SH-SY5Y (cell line): ENCODE measurements around the gene LONP2.

Experiments
- GATA2 ChIP-seq: IDR thresholded peaks from 2 replicates; pipeline ENCODE4 v1.6.1; 2011; ENCODE audit warnings: mild to moderate bottlenecking, low read depth, low read length
- GATA3 ChIP-seq: IDR thresholded peaks from 2 replicates; pipeline ENCODE4 v1.6.1; 2011; ENCODE audit warnings: low read depth, mild to moderate bottlenecking, low read length, moderate library complexity

Gene LONP2

DNA sequence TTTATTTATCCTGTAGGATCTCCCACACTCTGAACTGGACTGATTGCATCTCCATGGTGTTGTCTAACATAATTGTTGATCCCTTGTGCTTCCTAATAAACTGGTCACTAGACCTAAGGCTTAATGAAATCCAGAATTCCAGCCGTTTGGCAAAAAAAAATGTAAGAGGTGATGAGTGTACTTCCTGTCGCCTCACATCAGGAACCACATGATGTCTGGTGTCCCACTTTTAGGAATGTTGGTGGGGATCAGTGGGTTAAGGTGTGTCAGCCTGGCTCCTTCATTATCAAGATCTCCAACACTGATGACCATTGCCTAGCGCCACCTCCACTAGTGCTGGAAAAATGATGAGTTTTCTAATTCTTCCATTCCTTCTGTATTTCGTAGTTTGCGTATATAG lies 18.6 kb upstream of the LONP2 start:
- TF ChIP-seq GATA2 (no peak), GATA3 (no peak)

DNA sequence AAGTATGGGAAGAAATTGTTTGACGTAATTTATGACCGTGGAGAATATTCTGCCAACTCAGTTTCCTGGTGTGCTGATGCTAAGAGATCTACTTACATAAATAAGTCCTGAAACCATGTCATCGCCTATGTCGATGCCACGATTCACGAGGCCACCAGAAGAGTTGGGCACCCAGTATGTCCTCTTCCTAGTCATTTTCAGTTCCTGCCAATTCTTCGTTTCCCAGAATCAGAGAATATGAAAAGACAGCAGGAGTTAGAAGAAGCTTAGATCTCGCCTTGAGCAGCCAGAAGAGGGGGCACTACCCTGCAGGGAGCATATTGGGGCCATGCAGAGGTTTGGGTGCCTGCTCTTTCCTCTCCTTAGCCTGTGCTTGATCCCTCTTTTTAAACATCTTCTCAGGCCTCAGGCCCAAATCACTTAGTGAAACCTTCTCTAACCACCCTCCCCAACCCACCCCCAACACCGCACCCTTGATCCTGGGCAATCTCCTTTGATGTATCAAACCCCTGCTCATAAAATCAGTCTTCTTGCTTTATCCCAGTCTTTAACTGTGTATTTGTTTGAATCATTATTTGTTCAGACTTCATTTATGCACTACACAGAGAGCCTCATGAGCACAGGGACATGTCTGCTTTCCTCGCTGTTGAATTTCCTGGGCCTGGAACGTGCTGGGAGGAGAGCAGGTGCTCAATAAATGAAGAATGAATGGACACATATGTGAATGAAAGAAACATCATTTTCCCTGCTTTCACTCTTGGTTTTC lies 12.2 kb upstream of the LONP2 start:
- TF ChIP-seq GATA2 (no peak), GATA3 (no peak)

DNA sequence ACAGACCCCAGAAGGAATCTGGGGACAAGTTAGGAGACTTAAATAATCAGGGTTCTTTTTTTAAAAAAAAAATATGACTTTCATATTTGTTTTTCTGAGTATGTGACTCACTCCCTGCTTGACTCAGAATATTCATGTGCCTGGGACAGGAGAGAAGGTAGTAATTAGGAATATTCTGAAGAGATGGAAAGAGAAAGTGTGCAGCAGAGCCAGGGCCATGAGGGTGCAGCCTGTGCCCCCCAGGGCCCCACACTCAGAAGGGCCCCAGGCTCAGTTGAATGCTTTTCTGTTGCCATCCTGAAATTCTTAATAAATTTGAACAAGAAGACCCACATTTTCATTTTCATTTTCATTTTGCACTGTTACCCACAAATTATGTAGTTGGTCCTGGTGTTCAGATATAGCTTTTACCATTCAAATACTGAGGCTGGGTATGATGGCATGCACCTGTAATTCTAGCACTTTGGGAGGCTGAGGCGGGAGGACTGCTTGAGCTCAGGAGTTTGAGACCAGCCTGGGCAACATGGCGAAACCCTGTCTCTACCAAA lies 11.5 kb upstream of the LONP2 start:
- no peak for TF ChIP-seq GATA2
- TF ChIP-seq GATA3: no peak

DNA sequence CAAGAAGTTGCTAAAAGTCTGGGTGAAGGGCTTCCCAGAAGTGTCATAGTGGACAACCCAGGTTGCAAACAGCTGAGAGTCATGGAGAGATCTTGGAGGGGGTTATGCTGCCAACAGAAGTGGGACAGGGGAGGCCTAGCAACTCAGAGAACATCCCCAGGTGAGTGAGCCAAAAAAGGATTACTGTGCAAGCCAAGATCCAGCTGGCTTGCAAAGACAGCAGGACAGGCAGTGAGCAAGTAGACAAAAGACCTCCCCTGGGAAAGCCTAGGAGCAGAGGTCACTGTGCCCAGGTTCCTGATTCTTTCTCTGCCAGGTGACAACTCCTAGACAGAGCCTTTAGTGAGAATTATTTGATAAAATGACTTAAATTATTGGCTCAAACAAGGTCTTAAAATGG lies 9.5 kb upstream of the LONP2 start:
- no peak for TF ChIP-seq GATA2
- no peak for TF ChIP-seq GATA3

DNA sequence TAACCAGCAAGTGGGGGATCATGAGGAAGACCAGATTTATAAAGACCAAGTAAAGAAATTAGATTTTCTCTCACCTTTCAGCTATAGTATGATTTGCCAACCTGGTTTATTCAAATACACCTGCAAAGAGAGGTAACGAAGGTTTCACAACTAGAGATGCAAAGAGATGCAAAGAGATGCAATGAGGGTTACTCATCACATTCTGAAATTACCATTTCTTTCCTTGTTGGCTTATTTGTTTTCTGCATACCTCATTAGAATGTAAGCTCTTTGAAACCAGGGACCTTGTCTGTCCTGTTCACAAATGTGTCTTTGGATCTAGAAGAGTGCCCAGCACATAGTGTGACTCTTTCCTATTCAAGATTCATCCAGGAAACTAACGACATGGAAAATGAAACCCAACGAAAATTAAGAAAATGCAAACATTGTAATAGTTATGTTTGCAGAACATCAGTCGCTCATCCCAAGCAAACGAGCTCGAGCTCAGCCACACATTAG lies 9.0 kb upstream of the LONP2 start:
- TF ChIP-seq GATA2 (no peak), GATA3 (no peak)

DNA sequence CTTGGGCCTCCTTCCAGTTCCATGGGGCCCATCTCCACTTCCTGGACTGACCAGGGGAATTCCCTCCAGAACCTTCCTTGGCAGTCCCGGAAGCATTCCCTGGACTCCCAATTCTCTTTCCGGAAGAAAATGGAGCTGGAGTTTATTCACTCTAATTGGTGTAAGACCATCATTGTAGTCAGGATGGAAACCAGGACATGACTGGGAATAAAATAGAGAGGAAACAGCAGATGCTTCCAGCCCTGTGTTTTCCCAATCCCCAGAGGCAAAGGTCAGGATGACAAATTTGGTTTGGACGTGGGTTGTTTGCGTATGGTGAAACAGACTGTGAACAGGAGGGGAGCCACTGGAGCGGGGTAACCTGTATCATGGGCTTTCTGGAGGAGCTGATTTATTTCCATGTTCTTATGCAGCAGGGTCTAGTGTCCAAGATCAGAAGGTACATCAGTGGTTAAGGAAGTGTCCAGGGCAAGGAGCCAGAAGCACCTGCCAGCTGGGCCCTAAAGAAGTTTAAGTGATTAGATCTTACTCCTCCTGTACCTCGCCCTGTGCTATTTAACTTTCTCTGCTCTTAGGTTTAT lies 8.5 kb upstream of the LONP2 start:
- no peak for TF ChIP-seq GATA3
- no peak for TF ChIP-seq GATA2

DNA sequence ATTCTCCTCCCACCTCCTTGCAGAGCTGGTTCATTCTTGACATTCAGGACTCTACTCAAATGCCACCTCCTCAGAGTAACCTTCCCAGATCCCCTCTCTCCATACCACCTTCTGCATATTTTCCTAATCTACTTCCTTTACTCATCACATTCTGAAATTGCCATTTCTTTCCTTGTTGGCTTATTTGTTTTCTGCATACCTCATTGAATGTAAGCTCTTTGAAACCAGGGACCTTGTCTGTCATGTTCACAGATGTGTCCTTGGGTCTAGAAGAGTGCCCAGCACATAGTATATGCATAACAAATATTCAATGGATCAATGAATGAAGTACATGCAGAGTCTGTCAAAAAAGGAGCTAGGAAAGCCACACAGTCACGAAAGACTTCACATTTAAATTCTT lies 7.8 kb upstream of the LONP2 start:
- TF ChIP-seq GATA3 (no peak), GATA2 (no peak)

DNA sequence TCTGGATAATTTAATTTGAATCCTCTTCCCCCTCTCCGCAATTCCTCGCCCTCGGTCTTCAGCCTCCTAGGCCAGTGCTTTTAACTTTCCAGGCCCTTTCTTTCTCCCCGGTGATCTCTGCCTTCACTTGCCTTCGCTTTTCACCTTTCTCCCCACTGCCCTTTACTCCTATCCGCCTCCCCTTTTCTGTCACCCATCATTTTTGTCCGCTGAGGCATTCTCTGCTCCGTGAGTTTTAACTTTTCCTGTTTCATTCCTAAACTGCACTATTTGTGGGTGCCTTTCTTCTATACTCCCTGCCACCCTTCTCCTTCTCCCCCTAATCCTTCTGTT lies 729 bp downstream of the LONP2 start:
- TF ChIP-seq GATA2 (no peak), GATA3 (no peak)

DNA sequence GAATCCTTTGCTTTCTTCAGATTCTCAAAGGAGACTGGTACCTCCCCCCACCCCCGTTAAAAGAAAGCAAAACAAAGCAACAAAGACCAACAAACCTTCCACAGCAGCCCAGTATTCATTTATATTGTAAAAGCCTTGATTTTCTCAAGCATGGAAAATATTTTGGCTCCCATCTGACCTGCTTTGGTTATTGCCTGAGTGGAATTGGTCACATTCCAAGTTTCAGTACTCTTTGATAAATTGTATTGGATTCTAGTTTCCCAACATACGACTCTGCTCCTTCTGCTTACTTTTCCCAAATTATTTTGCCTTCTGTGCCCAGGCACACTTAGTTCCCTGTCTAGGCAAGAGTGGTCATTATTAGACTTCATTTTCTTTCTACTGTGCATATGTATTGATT lies 2.0 kb downstream of the LONP2 start:
- TF ChIP-seq GATA2 (no peak), GATA3 (no peak)

DNA sequence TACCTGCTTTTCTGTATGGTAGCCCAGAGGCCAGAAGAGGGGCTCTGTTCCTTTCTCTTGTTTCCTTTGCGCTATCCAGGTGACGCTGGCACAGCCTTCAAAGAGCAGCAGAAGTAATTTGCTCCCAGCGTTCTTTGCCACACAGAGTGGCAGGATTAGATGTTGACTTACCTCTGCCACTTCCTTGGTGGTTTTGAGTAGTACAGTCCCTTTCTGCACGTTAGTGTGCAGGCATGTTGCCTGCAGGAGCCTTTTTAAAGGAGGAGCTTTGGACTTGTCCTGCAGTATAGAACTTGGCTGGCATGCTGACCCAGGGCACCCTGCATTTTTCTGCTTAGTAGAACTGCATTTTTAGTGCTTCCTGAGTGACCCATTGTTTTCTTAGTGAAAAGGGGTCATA lies 3.2 kb downstream of the LONP2 start, which contains the start of gene ABCC11:
Gene ABCC11, minus strand, starts transcription at position 229 of the 400 bp plus-strand sequence. CDS start 15,618 bp downstream, outside the sequence.
- TF ChIP-seq GATA3 (no peak), GATA2 (no peak)

DNA sequence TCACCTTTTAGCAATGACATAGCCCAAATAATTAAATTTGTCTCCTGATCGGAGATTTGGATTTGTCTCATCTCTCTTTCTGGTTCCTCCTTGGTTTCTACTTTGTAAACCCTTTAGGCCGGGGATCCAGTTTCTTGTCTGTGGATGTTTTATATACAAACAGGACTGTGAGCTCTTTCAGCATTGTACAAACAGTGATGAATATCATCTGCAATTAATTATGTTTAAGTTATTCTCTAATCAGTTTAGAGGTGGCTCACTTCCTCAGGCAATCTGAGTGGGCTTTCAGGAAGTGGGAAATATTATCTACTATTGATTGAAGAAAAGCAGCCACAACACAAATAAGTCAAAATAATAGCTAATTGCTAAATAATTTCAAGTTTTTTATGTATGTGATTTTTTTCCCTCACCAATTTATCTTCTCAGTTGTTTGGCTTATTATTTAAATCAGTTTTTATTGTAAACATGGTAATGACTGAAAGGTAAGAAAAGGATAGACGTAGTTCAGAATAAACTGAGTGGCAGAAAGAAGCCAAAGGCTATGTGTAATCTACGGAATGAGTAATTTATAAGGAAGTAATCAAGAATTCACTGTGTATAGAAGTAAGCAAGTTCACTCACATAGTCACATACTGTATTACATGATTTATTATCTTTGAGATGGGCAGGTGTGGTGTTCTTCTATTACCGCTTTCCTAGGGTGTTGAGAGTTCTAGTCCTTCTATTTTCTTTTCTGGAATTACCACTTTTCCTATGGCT lies 6.6 kb downstream of the LONP2 start:
- no peak for TF ChIP-seq GATA2
- TF ChIP-seq GATA3: no peak

DNA sequence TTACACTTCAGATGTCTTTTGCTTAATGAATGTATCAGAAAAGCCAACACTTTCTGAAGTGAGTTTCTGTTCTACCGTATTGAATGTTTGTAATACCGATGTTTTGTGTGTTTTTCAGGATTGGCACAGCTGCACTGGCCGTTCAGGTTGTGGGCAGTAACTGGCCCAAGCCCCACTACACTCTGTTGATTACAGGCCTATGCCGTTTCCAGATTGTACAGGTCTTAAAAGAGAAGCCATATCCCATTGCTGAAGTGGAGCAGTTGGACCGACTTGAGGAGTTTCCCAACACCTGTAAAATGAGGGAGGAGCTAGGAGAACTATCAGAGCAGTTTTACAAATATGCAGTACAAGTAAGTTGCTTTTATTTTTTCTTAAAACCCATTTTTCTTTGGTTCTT lies 7.9 kb downstream of the LONP2 start:
- TF ChIP-seq GATA2 (no peak), GATA3 (no peak)

DNA sequence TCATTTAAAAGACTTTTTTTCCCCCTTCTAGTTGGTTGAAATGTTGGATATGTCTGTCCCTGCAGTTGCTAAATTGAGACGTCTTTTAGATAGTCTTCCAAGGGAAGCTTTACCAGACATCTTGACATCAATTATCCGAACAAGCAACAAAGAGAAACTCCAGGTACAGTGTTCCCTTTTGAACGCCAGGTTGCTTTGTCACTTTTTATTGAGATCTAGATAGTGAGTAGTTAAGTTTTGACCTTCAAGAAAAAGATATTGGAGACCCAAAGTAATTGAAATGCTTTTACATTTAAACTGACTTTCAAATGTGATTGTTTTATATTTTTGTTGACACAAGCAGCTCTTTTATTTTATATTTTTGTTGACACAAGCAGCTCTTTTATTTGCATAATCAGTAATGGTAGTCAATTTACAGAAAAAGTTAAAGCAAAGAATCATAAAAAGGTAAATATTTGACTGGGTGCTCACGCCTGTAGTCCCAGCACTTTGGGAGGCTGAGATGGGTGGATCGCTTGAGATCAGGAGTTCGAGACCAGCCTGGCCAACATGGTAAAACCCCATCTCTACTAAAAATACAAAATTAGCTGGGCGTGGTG lies 12.6 kb downstream of the LONP2 start:
- no peak for TF ChIP-seq GATA3

DNA sequence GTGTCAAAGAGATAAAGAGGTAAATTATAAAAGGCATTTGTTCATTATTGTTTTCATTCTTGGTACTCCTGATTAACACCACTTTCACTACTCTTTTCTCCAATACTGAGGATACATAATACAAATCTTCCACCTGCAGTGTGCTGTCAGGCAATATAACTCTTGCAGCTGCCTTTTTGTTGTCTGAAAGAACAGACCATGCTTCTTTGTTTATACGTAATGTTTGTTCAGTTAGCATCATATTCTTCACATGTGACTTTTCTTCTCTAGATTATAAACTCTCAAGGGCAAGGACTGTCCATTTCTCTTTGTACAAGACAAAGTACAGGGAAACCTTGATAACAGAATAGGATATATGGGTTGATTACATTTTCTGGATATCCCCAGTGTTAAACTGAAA lies 17.5 kb downstream of the LONP2 start:
- TF ChIP-seq GATA2 (no peak), GATA3 (no peak)
